ENCODE results near the gene OGDH. TPM values are rescaled to one million over a fixed set of nuclear protein-coding genes. Genes with fewer than 3 reads are reported as not detected.

OGDH gene
- total and polyA plus RNA-seq, 2 of the 4 experiments (the other 2 are of a cell fraction): 47.4 to 56.5 TPM

DNA sequence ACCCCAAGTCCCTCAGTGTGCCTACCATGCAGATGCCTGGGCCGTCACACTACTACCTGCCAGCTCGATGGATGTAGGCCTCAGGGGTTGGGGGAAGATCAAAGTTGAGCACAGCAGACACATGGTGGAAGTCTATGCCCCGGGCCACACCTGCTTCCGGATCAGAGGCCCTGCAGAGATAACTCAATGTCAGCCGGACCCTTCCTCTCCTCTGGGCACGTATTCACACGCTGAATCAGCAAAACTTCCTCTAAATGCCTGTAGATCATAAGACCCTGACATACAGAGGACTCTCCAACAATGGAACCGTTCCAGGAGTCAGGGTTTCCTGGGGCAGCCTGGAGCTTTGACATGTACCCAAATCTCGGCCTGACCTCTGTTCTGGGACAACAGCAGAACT is 36.5 kb upstream of the OGDH start:
- Histone ChIP-seq H3K23ac (ENCODE audit: low read depth, low read length) (no peak overlapping the region), H3K56ac (ENCODE audit: extremely low read depth, insufficient read depth, low read length) (no peak overlapping the region), H2AK9ac (replicated peaks; ENCODE audit: low read depth, low read length, poor library complexity) (no peak overlapping the region), H3K18ac (ENCODE audit: low read depth, low read length) (no peak overlapping the region), H2AK5ac (ENCODE audit: low read depth, low read length) (no peak overlapping the region), H4K5ac (ENCODE audit: low read depth, low read length) (no peak overlapping the region), H3K14ac (replicated peaks; ENCODE audit: low read depth, low read length) (no peak overlapping the region), H3K36me3 (ENCODE audit: control insufficient read depth, insufficient read depth, low read length) (peaks cover 69% of the 10 kb centered on the region), H3K27me3 (ENCODE audit: control insufficient read depth, insufficient read depth, low read length) (no peaks in the 10 kb centered on the region), H4K8ac (ENCODE audit: low read depth in 2 of 2, low read length in 2 of 2) (no peak overlapping the region), H3K79me1 (ENCODE audit: low read depth in 1 of 2, low read length in 2 of 2) (peaks cover 46 to 67% of the 10 kb centered on the region in 2 experiments), H3K4me3 (ENCODE audit: insufficient read depth, low read depth, low read length) (no peak overlapping the region), H2BK15ac (ENCODE audit: low read depth, low read length) (no peak overlapping the region), H3K4me2 (ENCODE audit: low read depth, low read length) (no peak overlapping the region), H3K9ac (ENCODE audit: low read depth, low read length) (no peak overlapping the region), H4K20me1 (ENCODE audit: insufficient read depth, low read length) (peaks cover 18% of the 10 kb centered on the region), H3K4ac (ENCODE audit: low read depth, low read length) (no peak overlapping the region), H2BK5ac (ENCODE audit: low read depth, low read length, poor library complexity, severe bottlenecking) (no peak overlapping the region), H4K91ac (ENCODE audit: insufficient read depth, low read depth, low read length) (no peak overlapping the region), H2AFZ (replicated peaks; ENCODE audit: low read length, poor library complexity) (no peak overlapping the region), H2BK120ac (ENCODE audit: low read depth, low read length) (no peak overlapping the region), H3K9me1 (ENCODE audit: insufficient read depth, low read length) (peaks cover 13% of the 10 kb centered on the region), H3K27ac (ENCODE audit: insufficient read depth, low read length) (no peak overlapping the region), H2BK20ac (ENCODE audit: low read depth, low read length) (no peak overlapping the region), H3K9me3 (ENCODE audit: control insufficient read depth, insufficient read depth, low read length) (no peaks in the 10 kb centered on the region), H3K4me1 (ENCODE audit: control insufficient read depth, insufficient read depth, low read length) (peaks cover 5% of the 10 kb centered on the region)
- TF ChIP-seq ELK1 (IDR thresholded peaks at IDR 0.05; ENCODE audit: borderline replicate concordance, low read depth, low read length): no peak
- TF ChIP-seq MAFK (IDR thresholded peaks at IDR 0.05; ENCODE audit: low read depth, low read length): peak; percentile 82
- TF ChIP-seq NFE2L2 (IDR thresholded peaks at IDR 0.05; ENCODE audit: low read depth, low read length): no peak
- TF ChIP-seq BHLHE40 (IDR thresholded peaks at IDR 0.05; ENCODE audit: low read depth, low read length): no peak
- DNase-seq: no peak
- BruUV-seq (replicated peaks): no TSS peak
- POLR2A ChIA-PET (ENCODE audit: unreplicated experiment): no interaction called here
- dilution Hi-C loops (cut with HindIII; ENCODE audit: low sequenced_read_pairs, unreplicated experiment): no loop called here
- in situ Hi-C loops (cut with MboI; ENCODE audit: low sequenced_read_pairs): loop anchor here (10.0 kb wide), 1 partner anchor 325 kb away; no protein-coding TSS in a partner anchor
- no peak for ATAC-seq (ENCODE audit: low read depth)
- intact Hi-C loops (cut with micrococcal nuclease): no loop called here
- CTCF ChIA-PET: no interaction called here
- WGBS, 2 experiments (ENCODE audit: extremely low coverage in 2 of 2, insufficient read length in 1 of 2): 93% methylated on average over 5 of the region's 9 CpGs; no CpG with 5 or more reads in 1 of the 2 experiments

Measured in IMR-90 (cell line).